Posterior vena cava (tissue), 2 donors: Measurements from ENCODE around the gene RAPGEF5. TPM values are rescaled to one million over a fixed set of nuclear protein-coding genes. Genes with fewer than 3 reads are reported as not detected.

ENCODE experiments used
- DNase-seq: peaks from one replicate; pipeline ENCODE4 v3.0.0-alpha.2; 2020; ENCODE audit warnings: low spot score
- intact Hi-C, 2 donors: fragments of 100-400 bp; cut with DNase I; formaldehyde crosslinking; loops; one replicate each; pipeline versions ENCODE4 v1.14.1 to v1.14.2; 2022 to 2023
- total RNA-seq, 2 donors: library from RNA; stranded (reverse); fragmentation: NEBNext Ultra II Directional; extraction: Animal tissue kit (Norgen Biotek cat#: 25700); gene quantifications; one replicate each; pipeline ENCODE4 v1.2.1, GENCODE V29; 2021
- donor health status: DM: yes; HTN: yes; CAD: no.
- donor health status: DM: yes; HTN: yes; CAD: no.

The RAPGEF5 gene
- total RNA-seq, 2 donors from 2014 or later: 56.9 to 61.5 TPM

- no peak for DNase-seq
These were observed 70.5 kb downstream of the RAPGEF5 start for GRCh38 chr7:22286436-22286835.

GRCh38 chr7:22281481-22281880, 75.5 kb downstream of the RAPGEF5 start:
- DNase-seq: no peak
- intact Hi-C loops: no loop called here

More at GRCh38 chr7:22286436-22286835, 70.5 kb downstream of the RAPGEF5 start:
- intact Hi-C loops: no loop called here

GRCh38 chr7:22280031-22280430, 76.9 kb downstream of the RAPGEF5 start:
- intact Hi-C loops: no loop called here
- no peak for DNase-seq

GRCh38 chr7:22278660-22279059, 78.3 kb downstream of the RAPGEF5 start:
- intact Hi-C loops: no loop called here
- DNase-seq: no peak

- no peak for DNase-seq
- intact Hi-C loops: no loop called here
These were observed 79.6 kb downstream of the RAPGEF5 start for GRCh38 chr7:22277375-22277774.

GRCh38 chr7:22275661-22276060, 81.3 kb downstream of the RAPGEF5 start:
- intact Hi-C loops: no loop called here
- no peak for DNase-seq

GRCh38 chr7:22271311-22271710, 85.6 kb downstream of the RAPGEF5 start:
- no peak for DNase-seq
- intact Hi-C loops: no loop called here

- intact Hi-C loops: no loop called here
- DNase-seq: no peak
These were observed 86.6 kb downstream of the RAPGEF5 start for GRCh38 chr7:22270371-22270770.

GRCh38 chr7:22269963-22270362, 87.0 kb downstream of the RAPGEF5 start:
- DNase-seq: no peak
- intact Hi-C loops: no loop called here

GRCh38 chr7:22268884-22269421, 88.0 kb downstream of the RAPGEF5 start:
- intact Hi-C loops: no loop called here
- no peak for DNase-seq

- intact Hi-C loops: no loop called here
- no peak for DNase-seq
These were observed 88.9 kb downstream of the RAPGEF5 start for GRCh38 chr7:22267930-22268615.

- no peak for DNase-seq
- intact Hi-C loops: no loop called here
These were observed 94.4 kb downstream of the RAPGEF5 start for GRCh38 chr7:22262538-22262937.

- intact Hi-C loops: loop anchor here in 1 of 2 donors (10.0 kb wide), 1 partner anchor 142 kb away; no protein-coding TSS in a partner anchor
- no peak for DNase-seq
These were observed 100.3 kb downstream of the RAPGEF5 start for GRCh38 chr7:22256541-22257096.

- intact Hi-C loops: loop anchor here in 1 of 2 donors (10.0 kb wide), 1 partner anchor 141 kb away; no protein-coding TSS in a partner anchor
- no peak for DNase-seq
These were observed 101.1 kb downstream of the RAPGEF5 start for GRCh38 chr7:22255834-22256233.

- intact Hi-C loops: loop anchor here in 1 of 2 donors (10.0 kb wide), 1 partner anchor 141 kb away; no protein-coding TSS in a partner anchor
- DNase-seq: no peak
These were observed 101.6 kb downstream of the RAPGEF5 start for GRCh38 chr7:22255342-22255741.

GRCh38 chr7:22252936-22253536, 103.9 kb downstream of the RAPGEF5 start:
- DNase-seq: no peak
- intact Hi-C loops: loop anchor here in 1 of 2 donors (10.0 kb wide), 1 partner anchor 138 kb away; no protein-coding TSS in a partner anchor

- intact Hi-C loops: loop anchor here in 1 of 2 donors (10.0 kb wide), 1 partner anchor 137 kb away; no protein-coding TSS in a partner anchor
- DNase-seq: no peak
These were observed 104.9 kb downstream of the RAPGEF5 start for GRCh38 chr7:22252016-22252415.

- DNase-seq: no peak
- intact Hi-C loops: loop anchor here (2.0 to 10.0 kb wide), 2 partner anchors 54 to 136 kb away; no protein-coding TSS in a partner anchor
These were observed 105.7 kb downstream of the RAPGEF5 start for GRCh38 chr7:22251281-22251680.

- intact Hi-C loops: loop anchor here (2.0 to 10.0 kb wide), 2 partner anchors 54 to 136 kb away; no protein-coding TSS in a partner anchor
- DNase-seq: no peak
These were observed 106.6 kb downstream of the RAPGEF5 start for GRCh38 chr7:22250390-22250789.
